CD4-positive, alpha-beta T cell treated with Interleukin-4 for 4 hours (primary cell): ENCODE measurements around the gene TLE6.
"Not testable (repeated sequence)": the region's sequence is repeated elsewhere in the genome, so short reads cannot be mapped to it uniquely, and the experiment has no call there.

Experiments
- DNase-seq: peaks from one replicate; pipeline ENCODE4 v3.0.0-alpha.2; 2020

Gene TLE6

GRCh38 chr19:2974342-2975041 lies 2.9 kb upstream of the TLE6 start:
- DNase-seq, result no peak

- no peak for DNase-seq
Observed at GRCh38 chr19:2976609-2977000, 759 bp upstream of the TLE6 start.

- DNase-seq, result no peak
Observed at GRCh38 chr19:2977746-2978138, 378 bp downstream of the TLE6 start.

GRCh38 chr19:2978166-2978767 lies 903 bp downstream of the TLE6 start:
- no peak for DNase-seq

- DNase-seq, result no peak
Observed at GRCh38 chr19:2978772-2979171, 1.4 kb downstream of the TLE6 start.

- DNase-seq, result no peak
Observed at GRCh38 chr19:2981898-2982297, 4.5 kb downstream of the TLE6 start.

- no peak for DNase-seq
Observed at GRCh38 chr19:2982561-2982960, 5.2 kb downstream of the TLE6 start.

GRCh38 chr19:2982983-2983350 lies 5.6 kb downstream of the TLE6 start:
- DNase-seq, result no peak

GRCh38 chr19:2983351-2984214 lies 6.2 kb downstream of the TLE6 start:
- no peak for DNase-seq

- DNase-seq, result no peak
Observed at GRCh38 chr19:2984215-2984528, 6.8 kb downstream of the TLE6 start.

- no peak for DNase-seq
Observed at GRCh38 chr19:2986951-2987524, 9.7 kb downstream of the TLE6 start.

- DNase-seq, result no peak
Observed at GRCh38 chr19:2987797-2988196, 10.4 kb downstream of the TLE6 start.

GRCh38 chr19:2988568-2988967 lies 11.2 kb downstream of the TLE6 start:
- no peak for DNase-seq

- DNase-seq, result no peak
Observed at GRCh38 chr19:2989236-2989946, 12.0 kb downstream of the TLE6 start.

- DNase-seq, result not testable (repeated sequence)
Observed at GRCh38 chr19:2992333-2992732, 15.0 kb downstream of the TLE6 start.

GRCh38 chr19:2992958-2993357 lies 15.6 kb downstream of the TLE6 start:
- no peak for DNase-seq

GRCh38 chr19:2993579-2993978 lies 16.2 kb downstream of the TLE6 start:
- no peak for DNase-seq

GRCh38 chr19:2994588-2995131 lies 17.3 kb downstream of the TLE6 start:
- DNase-seq, result no peak

- no peak for DNase-seq
Observed at GRCh38 chr19:2997720-2998119, 20.4 kb downstream of the TLE6 start.

GRCh38 chr19:2998642-2999041 lies 21.3 kb downstream of the TLE6 start:
- DNase-seq, result no peak

GRCh38 chr19:3001235-3001800 lies 24.0 kb downstream of the TLE6 start:
- DNase-seq, result no peak

GRCh38 chr19:3003046-3003445 lies 25.7 kb downstream of the TLE6 start:
- DNase-seq, result no peak

- DNase-seq, result no peak
Observed at GRCh38 chr19:3004522-3004921, 27.2 kb downstream of the TLE6 start.
